Hippocampal formation (tissue), 2 donors: ENCODE results near the gene UPK3BL2.
"Not testable (repeated sequence)": the region's sequence is repeated elsewhere in the genome, so short reads cannot be mapped to it uniquely, and the experiment has no call there.

Experiments used
- DNase-seq, 2 donors: peaks; one replicate each; lab custom pipeline; 2025; lab: John Stamatoyannopoulos, UW

The UPK3BL2 gene

GRCh38 chr7:102493220-102493935, 50.1 kb downstream of the UPK3BL2 start:
- not testable (repeated sequence) for DNase-seq

GRCh38 chr7:102490529-102491075, 52.9 kb downstream of the UPK3BL2 start:
- DNase-seq: not testable (repeated sequence)
